Islet precursor cell (in vitro differentiated cells): ENCODE results near the gene ISCU.

Experiments used
- DNase-seq: peaks from one replicate; pipeline ENCODE4 v3.0.0-alpha.2; 2018

The ISCU gene

DNA sequence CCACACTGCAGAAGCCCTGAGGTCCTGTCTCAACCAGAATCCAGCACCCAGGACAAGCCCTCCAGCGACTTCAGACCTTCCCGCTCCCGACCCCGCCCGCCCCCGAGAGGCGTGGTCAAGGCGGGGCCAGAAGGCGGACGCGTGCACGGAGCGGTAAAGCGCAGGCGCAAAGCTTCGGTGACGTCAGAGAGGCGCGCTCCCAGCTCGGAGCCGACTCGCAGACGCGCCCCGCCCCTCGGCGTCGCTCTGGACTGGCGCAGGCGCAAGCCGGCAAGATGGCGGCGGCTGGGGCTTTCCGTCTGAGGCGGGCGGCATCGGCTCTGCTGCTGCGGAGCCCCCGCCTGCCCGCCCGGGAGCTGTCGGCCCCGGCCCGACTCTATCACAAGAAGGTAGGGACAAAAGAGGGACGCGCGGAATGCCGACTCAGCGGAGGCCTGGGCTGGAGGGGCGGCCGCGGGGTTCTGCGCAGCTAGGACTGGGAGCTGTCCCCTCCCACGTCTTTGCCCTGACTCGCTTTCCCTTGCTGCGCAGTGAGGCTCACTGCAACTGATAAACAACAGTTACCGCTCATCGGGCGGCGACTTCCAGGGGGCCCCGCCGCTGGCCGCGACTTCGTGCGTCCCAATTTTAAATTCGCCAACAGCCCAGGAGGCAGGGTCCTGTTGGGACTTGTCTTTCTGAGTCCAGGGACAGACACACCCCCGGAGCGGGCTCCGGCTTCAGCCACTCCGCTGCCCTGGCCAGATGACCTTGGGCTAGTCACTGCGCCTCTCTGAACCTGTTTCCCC lies at the start of gene ISCU:
TSS of gene ISCU (plus strand) at position 249 of the 788 bp plus-strand sequence. CDS start at position 276, 27 bp downstream.
- peak; percentile 100 for DNase-seq

DNA sequence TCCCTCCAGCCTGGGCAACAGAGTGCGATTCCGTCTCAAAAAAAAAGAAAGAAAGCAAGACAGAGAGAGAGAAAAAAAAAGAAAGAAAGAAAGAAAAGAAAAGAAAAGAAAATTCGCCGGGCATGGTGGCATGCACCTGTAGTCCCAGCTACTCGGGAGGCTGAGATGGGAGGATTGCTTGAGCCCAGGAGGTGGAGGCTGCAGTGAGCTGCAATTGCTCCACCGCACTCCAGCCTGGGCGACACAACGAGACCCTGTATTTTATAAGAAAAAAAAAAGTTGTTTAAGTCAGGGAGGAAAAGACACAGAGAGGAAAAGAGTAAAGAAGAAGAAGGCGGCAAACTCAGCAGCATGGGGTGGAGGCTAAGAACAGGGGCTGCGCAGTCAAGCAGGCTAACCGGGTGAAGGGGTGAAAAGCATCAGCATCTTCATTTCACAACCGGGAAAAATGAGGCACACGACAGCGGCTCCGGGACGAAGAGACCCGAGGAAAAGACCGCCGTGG lies 47.9 kb upstream of the ISCU start:
- no peak for DNase-seq

DNA sequence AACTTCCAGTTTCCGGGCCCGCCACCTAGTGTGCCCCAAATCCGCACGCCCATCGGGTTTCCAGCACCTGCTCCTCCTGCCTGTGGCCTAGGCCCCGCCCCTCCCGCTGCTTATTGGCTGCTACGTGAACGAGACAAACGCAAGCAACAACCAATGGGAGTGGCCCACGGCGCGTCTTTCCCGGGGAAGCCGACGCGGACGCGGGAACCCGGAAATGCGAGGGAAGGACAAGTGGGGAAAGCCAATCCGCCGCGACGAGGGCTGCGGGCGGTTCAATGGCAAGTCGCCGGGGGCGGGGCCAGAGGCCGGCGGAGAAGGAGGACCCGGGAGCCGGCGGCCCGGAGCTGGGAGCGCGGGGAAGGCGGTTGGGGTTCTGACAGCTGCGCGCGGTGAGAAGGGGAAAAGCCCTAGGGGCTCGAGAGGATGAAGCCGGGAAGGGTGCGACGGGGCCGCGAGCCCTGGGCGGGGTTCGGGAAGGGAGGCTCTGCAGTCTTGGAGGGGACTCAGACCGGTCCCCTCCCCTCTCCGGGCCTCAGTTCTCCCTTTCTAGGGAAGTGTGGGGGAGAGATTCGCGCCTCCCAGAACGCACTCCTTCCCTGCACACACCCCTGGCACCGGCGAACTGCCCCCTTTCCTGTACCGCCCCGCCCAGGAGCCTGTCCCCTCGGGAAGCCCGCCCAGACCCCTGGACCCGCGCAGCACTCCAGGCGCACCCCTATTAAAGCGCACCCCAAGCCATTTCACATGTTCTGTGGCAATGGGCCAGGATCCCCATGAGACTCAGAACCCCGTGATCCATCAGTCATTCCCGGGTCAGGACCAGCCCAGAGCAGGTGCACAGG lies 47.2 kb upstream of the ISCU start, which contains the start of gene FICD:
TSS of gene FICD (plus strand) at position 305 of the 842 bp plus-strand sequence. CDS start 1,696 bp downstream, outside the sequence.
- peak; percentile 100 for DNase-seq

DNA sequence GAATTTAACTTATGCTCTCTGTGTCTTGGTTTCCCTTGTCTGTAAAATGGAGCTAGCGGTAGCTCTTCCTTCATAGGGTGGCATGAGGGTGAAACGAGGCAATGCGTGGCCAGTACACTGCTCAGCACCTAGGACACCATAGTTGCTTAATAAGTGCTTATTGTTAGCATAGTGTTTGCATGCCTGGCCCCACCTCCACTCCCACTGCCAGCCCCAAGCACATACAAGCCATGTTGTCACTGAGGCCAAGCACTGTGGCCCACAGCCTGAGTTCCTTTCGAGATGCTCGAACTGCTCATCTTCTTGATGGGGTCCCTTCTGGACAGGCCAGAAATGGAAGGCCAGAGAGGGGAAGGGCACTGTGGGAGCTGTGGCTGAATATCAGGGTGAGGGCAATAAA lies 46.5 kb upstream of the ISCU start:
- no peak for DNase-seq

DNA sequence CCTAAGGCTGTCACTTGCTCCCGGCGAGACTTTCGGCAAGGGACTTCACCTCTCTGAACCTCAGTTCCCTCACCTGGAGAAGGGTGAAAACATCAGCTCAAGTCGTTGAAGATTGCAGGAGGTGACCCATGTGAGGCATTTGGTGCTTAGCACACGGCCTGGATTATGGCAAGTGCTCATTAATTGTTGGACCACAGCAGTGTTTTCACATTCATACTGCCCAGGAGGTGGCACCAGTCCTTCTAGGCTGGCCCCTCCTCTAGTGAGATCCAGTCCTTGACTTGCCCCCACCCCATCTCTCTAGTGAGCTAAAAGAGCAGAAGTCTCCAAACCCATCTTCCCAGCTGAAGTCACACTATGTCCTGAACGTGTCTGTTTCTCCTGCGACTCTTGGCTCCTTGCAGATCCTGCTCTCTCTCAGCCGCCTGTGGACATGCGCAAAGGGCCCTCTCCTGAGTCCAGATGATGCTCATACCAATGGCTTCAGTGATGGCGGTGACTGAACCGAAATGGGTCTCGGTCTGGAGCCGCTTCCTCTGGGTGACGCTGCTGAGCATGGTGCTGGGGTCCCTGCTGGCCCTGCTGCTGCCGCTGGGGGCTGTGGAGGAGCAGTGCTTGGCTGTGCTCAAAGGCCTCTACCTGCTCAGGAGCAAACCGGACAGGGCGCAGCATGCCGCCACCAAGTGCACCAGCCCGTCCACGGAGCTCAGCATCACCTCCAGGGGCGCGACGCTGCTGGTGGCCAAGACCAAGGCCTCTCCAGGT lies 45.7 kb upstream of the ISCU start:
- DNase-seq: peak; percentile 64

DNA sequence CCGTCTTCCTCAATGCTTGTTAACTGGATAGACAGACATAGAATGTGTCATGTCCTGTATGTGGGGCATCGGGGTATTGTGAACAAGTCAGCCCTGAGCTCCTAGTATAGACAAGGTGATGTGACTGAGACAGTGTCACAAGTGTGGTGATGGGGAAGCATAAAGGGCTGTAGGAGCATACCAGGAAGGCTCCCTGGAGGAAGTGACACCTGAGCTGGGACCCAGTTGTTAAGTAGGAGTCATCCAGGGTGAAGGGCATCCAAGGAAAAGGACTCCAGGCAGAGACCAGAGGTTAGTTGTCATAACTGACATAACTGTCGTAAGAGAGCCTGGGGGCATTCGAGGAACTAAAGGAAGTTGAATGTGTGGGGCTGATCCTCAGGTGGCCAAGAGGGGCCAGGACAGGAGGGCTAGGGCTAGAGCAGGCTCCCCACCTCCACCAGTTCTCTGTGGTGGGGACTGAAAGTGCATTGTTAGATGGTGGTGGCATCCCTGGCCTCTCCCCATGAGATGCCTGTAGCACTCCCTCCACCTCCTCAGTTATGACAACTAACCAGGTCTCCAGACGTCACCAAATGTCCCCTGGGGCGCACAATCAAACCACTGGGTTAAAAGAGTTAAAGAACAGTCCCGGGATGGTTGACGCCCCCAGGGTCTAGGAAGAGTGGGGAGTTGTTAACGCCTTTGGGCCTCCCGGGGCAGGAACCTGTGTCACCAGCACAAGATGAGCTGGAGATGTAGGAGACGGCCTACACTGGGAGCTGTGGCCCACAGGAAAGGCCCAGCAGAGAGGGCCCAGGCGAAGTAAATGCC lies 44.9 kb upstream of the ISCU start:
- DNase-seq: no peak

DNA sequence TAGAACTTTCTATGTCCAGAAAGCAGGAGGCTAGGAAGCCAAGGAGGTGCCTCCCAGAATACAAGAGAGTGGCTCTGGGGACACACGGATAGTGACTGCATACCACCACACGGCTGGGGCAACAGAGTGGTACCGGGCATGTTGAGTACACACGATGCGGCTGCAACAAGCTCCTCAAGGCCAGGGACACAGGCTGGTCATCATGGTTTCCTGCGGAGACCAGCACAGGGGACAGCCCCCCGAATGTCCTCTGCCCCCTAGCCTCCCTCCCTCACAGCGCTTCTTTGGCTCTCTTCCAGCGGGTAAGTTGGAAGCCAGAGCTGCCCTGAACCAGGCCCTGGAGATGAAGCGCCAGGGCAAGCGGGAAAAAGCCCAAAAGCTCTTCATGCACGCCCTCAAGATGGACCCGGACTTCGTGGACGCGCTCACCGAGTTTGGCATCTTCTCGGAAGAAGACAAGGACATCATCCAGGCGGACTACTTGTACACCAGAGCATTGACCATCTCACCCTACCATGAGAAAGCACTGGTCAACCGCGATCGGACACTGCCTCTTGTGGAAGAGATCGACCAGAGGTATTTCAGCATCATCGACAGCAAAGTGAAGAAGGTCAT lies 44.2 kb upstream of the ISCU start:
- no peak for DNase-seq

DNA sequence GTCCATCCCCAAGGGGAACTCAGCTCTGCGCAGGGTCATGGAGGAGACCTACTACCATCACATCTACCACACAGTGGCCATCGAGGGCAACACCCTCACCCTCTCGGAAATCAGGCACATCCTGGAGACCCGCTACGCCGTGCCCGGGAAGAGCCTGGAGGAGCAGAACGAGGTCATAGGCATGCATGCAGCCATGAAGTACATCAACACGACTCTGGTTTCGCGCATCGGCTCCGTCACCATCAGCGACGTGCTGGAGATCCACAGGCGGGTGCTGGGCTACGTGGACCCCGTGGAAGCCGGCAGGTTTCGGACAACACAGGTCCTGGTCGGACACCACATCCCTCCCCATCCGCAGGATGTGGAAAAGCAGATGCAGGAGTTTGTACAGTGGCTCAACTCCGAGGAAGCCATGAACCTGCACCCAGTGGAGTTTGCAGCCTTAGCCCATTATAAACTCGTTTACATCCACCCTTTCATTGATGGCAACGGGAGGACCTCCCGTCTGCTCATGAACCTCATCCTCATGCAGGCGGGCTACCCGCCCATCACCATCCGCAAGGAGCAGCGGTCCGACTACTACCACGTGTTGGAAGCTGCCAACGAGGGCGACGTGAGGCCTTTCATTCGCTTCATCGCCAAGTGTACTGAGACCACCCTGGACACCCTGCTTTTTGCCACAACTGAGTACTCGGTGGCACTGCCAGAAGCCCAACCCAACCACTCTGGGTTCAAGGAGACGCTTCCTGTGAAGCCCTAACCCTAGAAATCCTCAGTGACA lies 43.5 kb upstream of the ISCU start:
- DNase-seq: no peak

DNA sequence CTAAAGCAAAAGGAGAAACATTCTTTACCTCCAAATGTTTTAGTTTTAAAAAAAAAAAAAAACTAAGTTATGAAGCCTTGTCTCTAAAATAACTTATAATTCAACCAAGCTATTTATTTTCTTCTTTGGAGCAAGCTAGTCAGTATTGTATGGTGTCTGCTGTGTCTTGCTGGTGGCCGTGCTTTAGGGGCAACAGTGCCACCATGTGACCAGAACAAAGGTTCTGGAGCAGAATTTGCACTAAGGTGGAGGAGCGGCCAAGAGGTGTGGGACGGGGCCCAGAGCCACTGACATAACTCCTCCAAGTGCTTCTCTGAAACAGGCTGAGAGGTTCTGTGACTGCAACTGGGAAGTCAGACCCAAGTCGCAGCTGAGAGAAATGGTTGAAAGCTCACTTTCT lies 42.8 kb upstream of the ISCU start:
- DNase-seq: peak; percentile 70

DNA sequence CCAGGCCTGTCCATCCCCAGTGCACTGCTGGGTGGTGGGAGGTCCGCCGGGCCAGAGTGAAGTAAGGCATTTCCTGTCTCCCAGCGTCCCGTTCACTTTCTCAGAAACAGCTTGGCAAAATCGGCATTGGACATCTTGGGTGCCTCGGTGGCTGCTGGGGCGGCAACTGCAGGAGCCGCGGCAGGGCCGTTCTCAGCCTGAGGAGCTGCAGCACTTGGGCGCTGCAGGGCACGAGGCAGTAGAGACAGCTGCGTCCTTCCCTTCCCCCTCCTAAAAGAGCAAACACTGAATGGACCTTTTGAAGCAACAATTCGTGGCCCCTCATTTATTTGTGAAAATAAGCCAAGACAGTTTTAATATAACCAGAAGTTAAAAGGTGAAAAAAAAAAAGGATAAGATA lies 39.0 kb upstream of the ISCU start:
- no peak for DNase-seq

DNA sequence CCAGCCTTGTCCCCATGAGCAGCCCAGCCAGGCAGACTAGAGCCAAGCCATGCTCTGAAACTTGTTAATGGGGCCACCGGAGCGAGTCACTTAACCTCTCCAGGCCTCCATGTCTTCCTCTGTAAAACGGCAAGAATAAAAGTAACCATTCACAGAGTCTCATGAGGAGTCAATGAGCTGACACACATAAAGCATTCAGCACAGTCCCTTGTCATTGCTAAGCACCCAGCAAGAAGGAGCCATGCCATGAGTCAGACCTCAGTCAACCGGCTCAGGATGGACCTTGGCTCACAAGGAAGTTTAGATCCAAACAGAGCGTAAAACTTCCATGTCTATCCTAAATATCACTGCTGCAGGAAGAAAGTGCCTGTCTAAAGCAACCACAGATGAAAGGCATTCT lies 36.7 kb upstream of the ISCU start:
- no peak for DNase-seq

DNA sequence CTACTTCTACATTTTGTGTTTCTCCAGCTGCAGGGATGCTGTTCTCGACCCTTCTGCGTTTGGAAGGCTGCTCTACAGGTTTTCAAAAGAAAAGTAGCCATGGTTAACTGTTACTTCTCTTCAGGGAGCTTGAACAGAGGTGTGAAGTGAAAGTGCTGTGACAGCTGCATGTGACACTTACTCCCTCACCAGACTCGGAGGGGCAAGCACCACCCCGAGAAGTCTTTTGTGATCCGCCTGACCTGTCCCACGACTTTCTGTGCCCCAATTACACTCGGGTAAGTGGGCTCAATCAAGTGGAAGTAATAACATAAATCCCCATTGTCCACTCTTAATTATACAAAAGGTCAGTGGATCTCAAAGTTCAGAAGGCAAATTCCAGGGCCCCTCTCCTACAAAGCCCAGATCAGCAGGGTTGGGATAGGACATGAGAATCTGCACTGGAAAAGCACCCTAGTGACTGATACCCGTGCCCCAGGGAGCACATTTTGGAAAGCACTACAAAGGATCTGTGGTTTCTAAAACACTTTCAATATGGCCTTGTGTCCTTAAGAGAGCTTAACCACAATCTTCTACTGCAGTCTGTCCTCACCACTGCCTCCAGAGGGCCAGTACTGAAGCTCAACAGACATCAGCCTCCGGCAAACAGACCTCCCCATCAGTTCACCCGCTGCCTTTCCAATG lies 35.8 kb upstream of the ISCU start:
- DNase-seq: peak; percentile 67

DNA sequence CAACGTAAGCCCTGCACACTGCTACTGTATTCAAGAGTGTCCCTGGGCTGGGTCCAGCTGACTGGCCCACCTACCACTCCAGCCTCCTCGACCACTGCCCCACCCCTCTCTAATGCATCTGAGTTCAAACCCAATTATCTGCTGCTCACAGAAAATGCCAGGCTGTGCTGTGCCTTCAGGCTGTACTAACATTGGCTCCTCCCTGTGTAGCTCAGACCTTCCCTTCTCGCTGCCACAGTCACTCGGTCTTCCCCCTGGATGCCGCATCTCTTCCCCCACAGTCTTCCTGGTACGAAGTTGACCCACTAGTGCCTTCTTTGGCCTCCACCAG lies 35.3 kb upstream of the ISCU start:
- DNase-seq: no peak

DNA sequence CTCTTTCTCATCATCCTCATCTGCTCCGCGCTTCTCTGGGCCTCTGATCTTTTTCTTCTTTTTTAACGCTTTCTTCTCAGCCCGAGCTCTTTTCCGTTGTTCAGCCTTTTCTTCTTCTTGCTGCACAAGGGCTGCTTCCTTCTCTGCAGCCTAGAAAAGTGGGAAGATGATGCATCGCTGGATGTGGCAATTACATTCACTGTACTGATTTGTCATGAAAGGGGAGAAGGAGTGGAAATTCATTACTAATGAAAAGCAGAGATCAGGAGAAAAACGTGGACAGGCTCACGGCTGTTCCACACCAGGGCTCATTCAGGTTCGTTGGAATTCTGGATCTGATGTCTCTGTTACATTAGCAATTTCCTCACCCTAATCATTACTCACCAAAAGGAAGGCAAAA lies 32.2 kb upstream of the ISCU start:
- no peak for DNase-seq

DNA sequence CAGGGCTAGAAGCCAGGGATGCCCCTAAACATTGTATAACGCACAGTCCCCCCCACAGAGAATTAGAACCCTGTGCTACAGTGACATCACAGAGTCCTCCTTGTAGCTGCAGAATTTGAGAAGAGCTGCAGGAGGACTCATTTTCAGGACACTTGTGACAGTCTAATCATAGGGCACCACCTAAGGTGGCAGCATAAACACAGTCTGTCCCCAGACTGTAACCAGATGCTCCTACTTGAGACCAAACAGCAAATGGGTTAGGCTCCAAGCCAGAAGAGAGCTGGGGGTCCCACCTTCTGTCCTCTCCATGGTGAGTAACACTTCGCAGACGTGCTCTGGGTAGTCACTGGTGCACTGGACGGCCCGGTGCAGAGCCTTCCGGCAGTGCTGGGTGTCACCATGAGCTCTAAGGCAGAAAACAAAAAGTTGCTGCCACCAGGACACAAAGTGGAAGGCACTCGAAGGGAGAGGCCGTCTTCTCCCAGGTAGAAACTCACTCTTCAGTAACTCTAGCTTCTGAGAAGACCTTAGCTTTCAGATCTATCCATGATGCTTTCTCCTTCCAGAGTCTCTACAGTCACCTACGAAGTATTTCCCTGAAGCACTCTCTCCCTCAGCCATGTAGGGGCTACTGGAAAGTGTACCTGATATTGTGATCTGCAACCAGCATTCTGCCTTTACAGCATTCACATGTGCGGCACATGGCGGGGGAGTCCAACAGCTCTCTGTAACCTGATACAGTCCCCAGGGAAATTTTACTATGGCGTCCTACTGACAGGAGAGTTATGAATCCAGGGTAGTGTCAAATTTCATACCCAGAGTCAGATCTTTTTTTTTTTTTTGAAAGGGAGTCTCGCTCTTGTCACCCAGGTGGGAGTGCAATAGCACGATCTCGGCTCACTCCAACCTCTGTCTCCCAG lies 30.2 kb upstream of the ISCU start:
- peak; percentile 48 for DNase-seq

DNA sequence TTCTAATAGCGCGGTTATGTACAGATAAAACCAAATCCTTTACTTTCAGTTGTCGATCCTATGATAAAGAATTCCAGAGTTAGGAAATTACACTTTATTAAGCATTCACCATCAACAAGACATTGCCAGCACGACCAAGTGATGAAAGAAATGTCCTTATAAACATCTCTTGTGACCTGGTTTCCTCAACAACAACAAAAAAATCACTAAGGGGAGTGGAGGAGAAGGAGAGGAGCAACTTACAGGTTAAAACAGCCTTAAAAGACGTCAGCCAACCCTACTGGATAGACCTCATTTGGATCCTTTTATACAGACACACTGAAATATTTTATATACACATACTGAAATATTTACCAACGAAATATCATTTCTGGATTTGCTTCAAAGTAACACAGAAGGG lies 24.2 kb upstream of the ISCU start:
- DNase-seq: no peak

DNA sequence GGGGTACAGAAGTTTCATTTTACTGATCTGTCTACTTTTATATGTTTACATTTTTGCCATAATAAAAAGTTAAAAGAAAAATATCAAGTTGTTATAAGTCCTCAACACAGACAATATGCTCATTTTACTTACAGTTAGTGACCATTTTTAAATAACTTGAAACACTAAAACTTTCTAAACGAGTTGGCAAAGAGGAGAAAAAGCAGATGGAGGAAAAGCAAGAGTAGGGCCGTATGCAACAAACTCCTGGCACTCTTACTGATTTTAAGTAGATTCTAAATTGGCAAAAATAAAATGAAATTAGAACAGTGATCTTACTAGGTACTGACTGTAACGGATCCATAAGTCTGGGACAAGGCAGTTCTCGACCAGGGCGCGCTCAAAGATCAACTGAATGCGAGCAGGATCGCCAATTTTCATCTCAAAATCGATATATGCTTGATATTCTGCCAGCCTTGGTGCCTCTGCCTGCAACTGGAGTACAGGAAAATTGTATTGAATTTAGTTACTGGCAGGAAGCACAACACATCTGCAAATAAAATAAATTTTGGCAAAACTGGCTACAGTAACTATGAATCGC lies 23.7 kb upstream of the ISCU start:
- DNase-seq: no peak

DNA sequence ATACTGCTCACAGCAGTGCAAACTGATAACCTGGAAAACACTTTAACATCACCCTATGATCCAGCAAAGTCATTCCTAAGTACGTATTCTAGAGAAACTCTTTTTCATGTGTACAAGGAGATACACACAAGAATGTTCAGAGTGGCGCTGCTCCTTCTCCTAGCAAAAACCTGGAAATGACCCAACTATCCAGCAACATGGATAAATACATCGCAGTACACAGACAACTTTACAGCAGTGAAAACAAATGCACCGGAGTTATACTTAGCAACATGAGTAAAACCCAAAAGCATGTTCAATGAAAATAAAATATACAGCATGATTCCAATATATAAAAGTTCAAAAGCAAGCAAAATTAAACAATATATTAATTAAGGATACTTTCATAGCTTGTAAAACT lies 20.1 kb upstream of the ISCU start:
- DNase-seq: no peak

DNA sequence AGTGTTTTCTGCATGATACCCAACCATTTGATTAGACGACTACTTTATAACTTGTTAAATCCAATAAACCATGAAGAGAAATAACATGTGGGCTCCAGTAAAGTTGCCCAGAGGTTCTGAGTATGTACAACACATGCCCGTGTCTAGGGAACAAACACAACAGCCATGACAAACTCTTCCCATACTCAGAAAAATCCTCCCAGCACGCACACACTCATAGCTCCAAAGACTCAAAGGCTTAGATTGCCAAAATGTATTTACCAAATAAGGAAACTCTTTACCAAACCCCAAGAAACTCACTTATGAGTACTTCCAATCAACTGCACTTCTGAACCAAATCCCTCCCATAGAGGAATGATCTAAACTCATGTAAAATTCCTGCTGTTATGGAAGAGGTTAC lies 18.7 kb upstream of the ISCU start:
- DNase-seq: peak; percentile 31
